CD4-positive, alpha-beta T cell treated with Interleukin-15 for 4 hours (primary cell): ENCODE data around the gene MRPL28.
A peak's percentile ranks its signal among the peaks of the same experiment; 100 is the strongest.
"Not testable (repeated sequence)": the region's sequence is repeated elsewhere in the genome, so short reads cannot be mapped to it uniquely, and the experiment has no call there.

Experiments used
- DNase-seq: peaks from one replicate; pipeline ENCODE4 v3.0.0-alpha.2; 2020; ENCODE audit warnings: low spot score

MRPL28 gene

DNA sequence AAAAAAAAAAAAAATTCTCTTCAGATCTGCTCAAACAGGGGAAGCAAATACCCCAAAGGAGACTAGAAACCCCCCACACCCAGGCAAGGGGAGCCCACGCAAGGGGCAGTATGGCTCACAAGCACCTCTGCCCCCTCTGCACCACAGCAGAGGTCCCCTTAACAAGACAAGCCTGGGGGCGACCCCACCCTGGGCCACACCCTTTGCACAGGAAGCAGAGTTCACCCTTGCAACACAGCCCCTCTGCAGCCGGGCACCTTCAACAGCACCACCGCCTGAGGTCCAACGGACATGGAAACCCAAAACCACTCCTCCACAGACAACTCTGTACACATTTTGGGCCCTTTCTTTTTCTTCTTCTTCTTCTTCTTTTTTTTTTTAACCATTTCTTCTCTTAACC lies 30.7 kb downstream of the MRPL28 start:
- no peak for DNase-seq

DNA sequence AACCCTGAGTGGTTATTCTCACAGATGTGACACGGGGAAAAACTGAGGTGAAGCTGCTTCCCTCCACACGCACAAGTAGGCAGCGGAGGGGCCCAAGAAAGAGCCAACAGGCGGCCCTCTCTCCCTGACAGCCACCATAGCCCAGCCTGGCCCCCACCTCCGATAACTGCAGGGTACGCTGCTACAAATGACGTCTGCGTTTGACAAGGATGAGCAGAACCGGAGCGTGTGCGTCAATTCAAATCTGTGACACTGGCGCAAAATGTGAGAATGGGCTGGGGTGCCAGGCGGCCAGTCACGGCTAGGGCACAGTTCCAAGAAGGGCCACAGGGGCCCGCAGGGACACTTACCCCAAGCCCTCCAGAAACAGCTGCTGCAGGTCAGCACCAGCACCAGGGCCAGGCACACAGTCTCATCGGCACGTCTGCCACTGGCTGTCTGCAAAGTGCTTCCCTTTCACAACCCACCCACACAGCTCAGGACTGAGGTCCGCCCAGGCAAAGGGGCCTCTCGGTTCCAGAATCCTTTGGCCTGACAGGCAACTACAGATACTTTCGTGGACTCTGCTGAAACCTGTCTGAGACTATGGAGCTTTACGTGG lies 32.3 kb downstream of the MRPL28 start:
- DNase-seq: no peak

- no peak for DNase-seq
Observed at GRCh38 chr16:337437-337836, 32.9 kb downstream of the MRPL28 start.

GRCh38 chr16:336269-336668 lies 34.1 kb downstream of the MRPL28 start:
- no peak for DNase-seq

DNA sequence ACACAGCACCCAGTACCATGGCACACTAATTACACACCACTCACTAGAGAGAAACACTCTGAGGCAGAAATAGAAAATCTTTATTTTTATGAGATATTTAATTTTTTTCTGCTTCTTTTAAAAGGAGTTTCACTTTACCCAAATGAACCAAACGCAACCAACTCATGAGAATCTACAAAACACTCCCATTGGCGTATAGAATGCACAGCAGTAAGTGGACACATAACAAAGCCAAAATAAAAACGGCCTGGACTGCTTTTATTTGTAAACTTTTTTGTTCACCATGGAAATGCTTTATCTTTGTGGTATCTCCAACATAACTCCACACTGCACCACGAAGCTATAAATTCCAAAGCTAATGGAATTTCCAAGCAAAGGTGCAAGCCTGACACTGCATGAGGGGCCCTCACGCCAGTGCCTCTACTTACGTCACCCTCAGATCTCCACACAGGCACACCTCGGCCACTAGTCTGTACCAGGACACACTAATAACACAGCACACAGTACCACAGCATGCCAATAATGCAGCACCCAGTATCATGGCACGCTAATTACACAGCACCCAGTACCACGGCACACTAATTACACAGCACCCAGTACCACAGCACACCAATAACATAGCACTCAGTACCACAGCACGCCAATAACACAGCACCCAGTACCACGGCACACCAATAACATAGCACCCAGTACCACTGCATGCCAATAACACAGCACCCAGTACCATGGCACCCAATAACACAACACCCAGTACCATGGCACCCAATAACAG lies 35.3 kb downstream of the MRPL28 start:
- not testable (repeated sequence) for DNase-seq

DNA sequence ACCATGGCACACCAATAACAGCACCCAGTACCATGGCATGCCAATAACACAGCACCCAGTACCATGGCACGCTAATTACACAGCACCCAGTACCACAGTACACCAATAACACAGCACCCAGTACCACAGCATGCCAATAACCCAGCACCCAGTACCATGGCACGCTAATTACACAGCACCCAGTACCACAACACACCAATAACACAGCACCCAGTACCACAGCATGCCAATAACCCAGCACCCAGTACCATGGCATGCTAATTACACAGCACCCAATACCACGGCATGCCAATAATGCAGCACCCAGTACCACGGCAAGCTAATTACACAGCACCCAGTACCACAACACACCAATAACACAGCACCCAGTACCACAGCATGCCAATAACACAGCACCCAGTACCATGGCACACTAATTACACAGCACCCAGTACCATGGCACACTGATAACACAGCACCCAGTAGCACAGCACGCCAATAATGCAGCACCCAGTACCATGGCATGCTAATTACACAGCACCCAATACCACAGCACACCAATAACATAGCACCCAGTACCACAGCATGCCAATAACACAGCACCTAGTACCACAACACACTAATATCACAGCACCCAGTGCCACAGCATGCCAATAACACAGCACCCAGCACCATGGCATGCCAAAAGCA lies 36.0 kb downstream of the MRPL28 start:
- DNase-seq: not testable (repeated sequence)

DNA sequence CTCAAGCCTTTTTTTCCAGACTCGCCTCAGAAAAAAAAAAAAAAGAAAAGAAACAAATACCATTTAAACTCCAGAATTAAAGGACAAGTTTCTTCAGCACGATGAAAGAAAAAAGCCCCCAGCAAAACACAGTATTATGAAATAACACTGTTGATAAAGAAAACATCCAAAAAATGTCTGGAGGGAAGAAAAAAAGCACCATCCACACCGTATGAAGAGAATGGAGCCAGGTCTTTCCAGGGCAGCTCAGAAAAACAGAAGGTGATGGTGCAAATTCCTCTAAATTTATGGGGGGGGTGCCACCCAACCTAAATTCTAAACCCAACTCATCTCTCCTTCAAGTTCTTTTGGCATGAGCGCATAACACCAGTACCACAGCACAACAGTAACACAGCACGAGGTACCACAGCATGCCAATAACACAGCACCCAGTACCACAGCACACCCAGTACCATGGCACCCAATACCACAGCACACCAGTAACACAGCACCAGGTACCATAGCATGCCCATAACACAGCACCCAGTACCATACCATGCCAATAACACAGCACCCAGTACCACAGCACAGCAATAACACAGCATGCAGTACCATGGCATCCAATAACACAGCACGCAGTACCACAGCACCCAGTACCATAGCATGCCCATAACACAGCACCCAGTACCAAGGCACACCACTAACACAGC lies 36.8 kb downstream of the MRPL28 start:
- no peak for DNase-seq

DNA sequence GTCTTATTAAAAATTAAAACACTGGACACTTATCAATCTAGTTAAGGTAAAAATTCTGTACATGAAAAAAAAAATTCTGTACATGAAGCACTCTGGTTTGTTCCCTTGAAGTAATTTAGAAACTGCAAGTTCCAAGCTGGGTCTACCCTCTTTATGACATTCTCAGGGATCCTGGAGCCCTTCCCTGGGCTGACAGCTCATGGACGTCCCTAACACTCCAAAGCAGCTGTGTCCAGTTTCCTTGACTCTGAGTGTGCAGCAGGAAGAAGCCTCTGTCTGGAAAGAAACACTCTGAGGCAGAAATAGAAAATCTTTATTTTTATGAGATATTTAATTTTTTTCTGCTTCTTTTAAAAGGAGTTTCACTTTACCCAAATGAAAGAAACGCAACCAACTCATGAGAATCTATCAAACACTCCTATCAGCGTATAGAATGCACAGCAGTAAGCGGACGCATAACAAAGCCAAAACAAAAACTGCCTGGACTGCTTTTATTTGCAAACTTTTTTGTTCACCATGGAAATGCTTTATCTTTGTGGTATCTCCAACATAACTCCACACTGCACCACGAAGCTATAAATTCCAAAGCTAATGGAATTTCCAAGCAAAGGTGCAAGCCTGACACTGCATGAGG lies 39.0 kb downstream of the MRPL28 start:
- DNase-seq: not testable (repeated sequence)

GRCh38 chr16:330741-331140 lies 39.6 kb downstream of the MRPL28 start:
- no peak for DNase-seq

GRCh38 chr16:325375-326145 lies 44.8 kb downstream of the MRPL28 start:
- no peak for DNase-seq

DNA sequence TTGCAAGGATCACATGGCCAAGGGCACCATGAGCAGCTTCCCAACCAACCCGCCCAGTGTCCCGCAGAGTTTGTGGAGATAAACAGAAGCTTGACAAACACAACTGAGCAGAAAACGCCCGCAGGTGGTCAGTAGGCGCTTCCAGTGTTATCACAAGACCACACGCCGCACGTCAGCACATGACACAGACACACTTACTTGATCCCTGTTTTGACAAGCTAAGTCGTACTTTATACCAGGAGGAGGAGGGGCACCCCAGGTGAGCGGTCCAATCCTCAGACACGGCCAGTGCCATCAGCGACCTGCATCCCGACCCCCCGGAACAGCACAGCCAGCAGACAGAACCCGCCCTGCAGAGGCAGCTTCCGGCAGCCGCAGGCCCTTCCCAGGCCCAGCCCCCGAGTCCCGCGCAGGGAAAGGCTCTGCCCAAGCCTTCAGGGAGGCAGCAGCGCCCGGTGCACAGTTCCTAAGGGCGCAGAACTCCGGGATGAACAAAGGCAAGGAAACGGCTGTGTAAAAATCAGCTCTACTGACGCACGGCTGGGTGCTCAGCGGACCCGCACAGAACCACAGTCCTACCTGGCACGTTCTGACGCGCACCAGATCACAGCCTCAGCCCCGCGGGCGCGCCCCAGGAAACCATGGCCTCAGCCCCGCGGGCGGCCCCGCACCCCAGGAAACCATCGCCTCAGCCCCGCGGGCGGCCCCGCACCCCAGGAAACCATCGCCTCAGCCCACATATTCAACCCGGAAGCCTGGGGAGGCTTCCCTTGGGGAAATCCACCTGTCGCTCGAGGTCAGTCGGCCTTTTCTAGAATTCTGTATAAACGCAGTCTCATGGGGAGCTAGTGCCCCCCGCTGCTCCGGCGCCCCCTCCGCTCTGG lies 45.6 kb downstream of the MRPL28 start:
- peak; percentile 59 for DNase-seq

DNA sequence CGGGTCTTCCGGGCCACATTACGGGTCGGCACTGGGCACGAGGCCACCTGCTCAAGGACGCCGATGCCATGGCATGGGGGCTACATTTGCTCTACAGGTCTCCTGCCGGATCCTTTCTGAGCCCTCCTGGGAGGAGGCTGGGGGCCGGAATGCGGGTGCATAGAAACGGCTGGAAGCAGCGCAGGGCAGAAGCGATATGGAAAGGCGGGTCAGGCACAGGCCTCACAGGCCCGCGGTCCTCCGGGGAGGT lies 46.2 kb downstream of the MRPL28 start:
- DNase-seq: no peak

GRCh38 chr16:322476-323143 lies 47.7 kb downstream of the MRPL28 start:
- DNase-seq: no peak

DNA sequence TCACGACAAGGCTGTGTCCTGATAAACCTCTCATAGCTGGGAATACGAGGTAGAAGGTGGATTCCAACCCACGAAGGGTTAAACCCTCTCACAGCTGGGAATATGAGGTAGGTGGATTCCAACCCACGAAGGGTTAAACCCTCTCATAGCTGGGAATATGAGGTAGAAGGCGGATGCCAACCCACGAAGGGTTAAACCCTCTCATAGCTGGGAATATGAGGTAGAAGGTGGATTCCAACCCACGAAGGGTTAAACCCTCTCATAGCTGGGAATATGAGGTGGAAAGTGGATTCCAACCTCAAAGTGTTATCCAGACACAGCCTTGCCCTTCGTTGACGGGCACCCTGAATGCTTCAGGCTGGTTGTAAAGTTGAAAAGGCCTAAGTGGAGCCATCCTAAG lies 48.8 kb downstream of the MRPL28 start:
- no peak for DNase-seq

GRCh38 chr16:320206-320605 lies 50.1 kb downstream of the MRPL28 start:
- DNase-seq: no peak

- no peak for DNase-seq
Observed at GRCh38 chr16:318628-319027, 51.7 kb downstream of the MRPL28 start.

DNA sequence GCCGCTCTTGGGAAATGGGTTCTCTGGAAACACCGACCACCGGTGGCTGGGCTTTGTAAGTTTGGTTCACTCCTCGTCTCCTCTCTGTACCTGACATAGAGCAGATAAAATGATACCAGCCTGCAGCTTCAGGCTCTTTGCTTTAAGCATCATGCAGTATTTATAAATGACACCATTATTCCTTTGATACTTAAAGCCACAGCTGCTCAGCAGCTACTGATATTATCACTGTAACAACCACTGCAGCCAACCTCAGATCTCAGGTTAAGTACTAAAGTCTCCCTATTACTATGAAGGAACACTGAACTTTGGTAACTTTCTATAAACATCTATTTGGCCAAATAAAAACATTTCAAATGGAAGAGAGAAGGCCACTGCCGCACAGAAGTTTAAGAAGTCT lies 52.8 kb downstream of the MRPL28 start:
- no peak for DNase-seq
